ENCODE data around the gene PDLIM1.

- TF ChIP-seq EZH2phosphoT487 (IDR thresholded peaks at IDR 0.05; ENCODE audit: insufficient read depth, low read depth), result no peak
- TF ChIP-seq EZH2 (IDR thresholded peaks at IDR 0.05; ENCODE audit: insufficient read depth, poor library complexity, severe bottlenecking), result no peak
Measured at GRCh38 chr10:95208702-95209391, 82.0 kb downstream of the PDLIM1 start.
